Bronchial epithelial cell (primary cell): ENCODE results near the gene ASAP3. TPM values are rescaled to one million over a fixed set of nuclear protein-coding genes. Genes with fewer than 3 reads are reported as not detected.

Source experiments
- DNase-seq: peaks from one replicate; pipeline ENCODE4 v3.0.0-alpha.2; 2010; ENCODE audit warnings: low read depth
- FAIRE-seq: peaks from 2 replicates; lab custom pipeline; 2011; peaks lifted over from hg19 to GRCh38; lab: Jason Lieb, UNC
- H3K27me3 ChIP-seq: 2 replicates; pipeline ENCODE4 v1.5.1; 2011; ENCODE audit warnings: low read length; ENCODE audit not compliant: control insufficient read depth, insufficient read depth
- H3K36me3 ChIP-seq: 2 replicates; pipeline ENCODE4 v1.5.1; 2011; ENCODE audit warnings: low read length; ENCODE audit not compliant: control insufficient read depth, insufficient read depth
- H3K4me3 ChIP-seq: 2 replicates; pipeline ENCODE4 v1.5.1; 2011; ENCODE audit warnings: mild to moderate bottlenecking, low read depth, low read length, control low read depth
- CTCF ChIP-seq: IDR thresholded peaks from 2 replicates; pipeline ENCODE4 v1.5.1; 2011; ENCODE audit warnings: mild to moderate bottlenecking, moderate library complexity, low read length, control low read depth, inconsistent platforms; ENCODE audit not compliant: insufficient read depth, severe bottlenecking
- total RNA-seq: library from RNA; depleted of rRNA; stranded (reverse); fragments of >200 nt; gene quantifications from 2 replicates; pipeline ENCODE4 v1.2.1, GENCODE V29; 2014

Gene ASAP3
- total RNA-seq, 1 donor from 2014 or later: 1.8 TPM

GRCh38 chr1:23470282-23471070 is 13.5 kb downstream of the ASAP3 start:
- no peak for TF ChIP-seq CTCF
- DNase-seq (no peak), FAIRE-seq (no peak)
- Histone ChIP-seq H3K27me3 (no peaks in the 10 kb centered on the region), H3K36me3 (no peaks in the 10 kb centered on the region), H3K4me3 (no peak overlapping the region)

GRCh38 chr1:23469372-23469982 is 14.5 kb downstream of the ASAP3 start:
- DNase-seq: no peak
- Histone ChIP-seq H3K36me3 (no peaks in the 10 kb centered on the region), H3K4me3 (no peak overlapping the region), H3K27me3 (no peaks in the 10 kb centered on the region)
- no peak for FAIRE-seq
- no peak for TF ChIP-seq CTCF

- no peak for TF ChIP-seq CTCF
- Histone ChIP-seq H3K36me3 (no peaks in the 10 kb centered on the region), H3K4me3 (no peak overlapping the region), H3K27me3 (no peaks in the 10 kb centered on the region)
- FAIRE-seq: no peak
- no peak for DNase-seq
Measured at GRCh38 chr1:23466423-23466989, 17.5 kb downstream of the ASAP3 start.

DNA sequence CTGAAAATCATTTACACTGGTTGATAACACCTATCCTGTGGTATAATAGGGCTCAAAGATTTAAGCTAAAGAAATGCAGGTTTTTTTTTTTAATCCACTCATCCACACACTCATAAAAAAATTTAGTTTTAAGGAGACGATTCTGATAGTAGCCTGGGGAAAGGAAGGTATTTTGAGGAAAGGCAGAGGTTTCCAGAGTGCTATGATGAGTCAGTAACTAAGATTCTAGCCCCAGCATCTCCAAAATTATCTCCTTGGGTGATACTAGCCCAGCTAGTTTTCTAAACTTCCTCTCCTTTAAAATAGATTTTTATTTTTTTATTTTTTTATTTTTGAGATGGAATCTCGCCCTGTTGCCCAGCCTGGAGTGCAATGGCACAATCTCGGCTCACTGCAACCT is 20.7 kb downstream of the ASAP3 start:
- no peak for TF ChIP-seq CTCF
- Histone ChIP-seq H3K4me3 (no peak overlapping the region), H3K27me3 (no peaks in the 10 kb centered on the region), H3K36me3 (no peaks in the 10 kb centered on the region)
- FAIRE-seq (no peak), DNase-seq (no peak)

- H3K36me3 ChIP-seq: no peaks in the 10 kb centered on the region
- H3K4me3 ChIP-seq: no peak overlapping the region
- TF ChIP-seq CTCF: no peak
- no peak for FAIRE-seq
- DNase-seq: no peak
- H3K27me3 ChIP-seq: no peaks in the 10 kb centered on the region
Measured at GRCh38 chr1:23462766-23463165, 21.2 kb downstream of the ASAP3 start.
